SK-MEL-5 (cell line): ENCODE results near the gene OR8J1. TPM values are rescaled to one million over a fixed set of nuclear protein-coding genes. Genes with fewer than 3 reads are reported as not detected.
"Not testable (repeated sequence)": the region's sequence is repeated elsewhere in the genome, so short reads cannot be mapped to it uniquely, and the experiment has no call there.

Experiments
- DNase-seq: peaks from one replicate; pipeline ENCODE4 v3.0.0-alpha.2; 2016; ENCODE audit warnings: low read depth, low spot score
- in situ Hi-C: cut with HindIII; loops from 2 replicates; pipeline ENCODE4 v1.10.0; 2016; ENCODE audit warnings: low sequenced_read_pairs, high pct_unique_total_duplicates, low pct_unique_long_range_greater_than_20kb
- polyA plus RNA-seq, 2 experiments: library from polyadenylated mRNA; depleted of rRNA; stranded (reverse); fragments of >200 nt; gene quantifications; 2 replicates each; pipeline ENCODE4 v1.2.3, GENCODE V29; 2015
- total RNA-seq: library from RNA; depleted of rRNA; stranded (reverse); fragments of >200 nt; shearing (Covaris generic); gene quantifications from 2 replicates; pipeline ENCODE4 v1.2.3, GENCODE V29; 2014; rRNA removed

The OR8J1 gene, protein sequence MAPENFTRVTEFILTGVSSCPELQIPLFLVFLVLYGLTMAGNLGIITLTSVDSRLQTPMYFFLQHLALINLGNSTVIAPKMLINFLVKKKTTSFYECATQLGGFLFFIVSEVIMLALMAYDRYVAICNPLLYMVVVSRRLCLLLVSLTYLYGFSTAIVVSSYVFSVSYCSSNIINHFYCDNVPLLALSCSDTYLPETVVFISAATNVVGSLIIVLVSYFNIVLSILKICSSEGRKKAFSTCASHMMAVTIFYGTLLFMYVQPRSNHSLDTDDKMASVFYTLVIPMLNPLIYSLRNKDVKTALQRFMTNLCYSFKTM
- not detected in 2 replicates for total RNA-seq
- not detected in 2 replicates for polyA plus RNA-seq (2015; cell fraction: cytosol; rRNA removed)
- polyA plus RNA-seq (2015; cell fraction: nucleus; rRNA removed): not detected in 2 replicates

DNA sequence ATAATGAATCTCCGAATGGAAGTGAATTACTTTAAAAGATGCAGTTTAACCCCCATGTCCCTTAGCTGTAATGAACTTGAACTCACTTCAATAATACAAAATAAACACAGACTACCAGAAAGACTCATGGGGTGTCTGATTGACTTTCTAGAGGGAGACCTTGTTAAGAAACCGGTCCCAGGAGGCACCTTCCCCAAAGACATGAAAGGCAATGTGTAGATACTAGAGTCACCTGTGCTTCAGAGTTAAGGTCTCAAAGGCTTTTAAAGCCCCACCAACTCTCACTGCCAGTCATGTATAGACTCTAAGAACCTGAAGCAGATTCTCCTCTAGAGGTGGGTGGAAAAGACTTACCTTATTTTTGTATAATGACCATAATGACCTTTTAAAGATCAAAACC, at the start of gene OR8J1:
TSS of gene OR8J1 (plus strand) at position 301 of the 400 bp plus-strand sequence. CDS start 5,956 bp downstream, outside the sequence.
- in situ Hi-C loops: no loop called here
- DNase-seq: no peak

DNA sequence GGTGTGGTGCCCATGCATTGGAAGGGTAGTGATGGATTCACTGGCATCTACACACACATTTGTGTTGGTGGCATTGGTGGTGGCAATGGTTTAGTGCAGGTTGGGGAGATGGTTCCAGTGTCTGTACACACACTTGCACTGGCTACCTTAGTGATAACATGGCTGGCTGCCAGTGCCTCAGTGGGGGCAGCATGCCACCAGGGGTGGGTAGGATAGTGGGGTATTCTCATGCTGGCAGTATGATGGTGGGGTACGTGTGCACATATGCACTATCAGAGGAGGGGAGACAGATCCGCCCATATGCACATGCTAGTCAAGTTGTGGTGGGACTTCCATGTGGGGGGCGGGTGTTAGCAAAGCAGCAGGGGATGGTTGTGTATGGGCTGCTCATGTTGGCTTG, 46.3 kb upstream of the OR8J1 start:
- in situ Hi-C loops: no loop called here
- DNase-seq: no peak

DNA sequence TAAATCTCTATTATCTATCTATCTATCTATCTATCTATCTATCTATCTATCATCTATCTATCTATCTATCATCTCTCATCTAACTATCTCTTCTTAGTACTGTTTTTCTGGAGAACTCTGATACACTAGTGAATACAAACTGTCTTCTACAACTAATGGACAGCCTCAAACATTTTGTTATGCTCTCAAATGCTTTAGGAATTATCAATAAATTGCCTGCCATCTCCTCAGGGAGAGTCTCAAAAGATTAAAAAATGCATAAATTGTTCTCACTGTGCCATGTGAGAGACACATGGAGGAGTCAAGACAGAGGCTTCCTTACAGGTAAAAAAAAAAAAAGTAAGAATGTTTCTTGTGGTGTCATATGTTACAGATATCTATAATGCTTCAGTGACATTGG, 39.2 kb upstream of the OR8J1 start, which contains the start of gene OR8K3:
TSS of gene OR8K3 (plus strand) at position 301 of the 400 bp plus-strand sequence. CDS start 3,163 bp downstream, outside the sequence.
- DNase-seq: no peak
- in situ Hi-C loops: no loop called here

DNA sequence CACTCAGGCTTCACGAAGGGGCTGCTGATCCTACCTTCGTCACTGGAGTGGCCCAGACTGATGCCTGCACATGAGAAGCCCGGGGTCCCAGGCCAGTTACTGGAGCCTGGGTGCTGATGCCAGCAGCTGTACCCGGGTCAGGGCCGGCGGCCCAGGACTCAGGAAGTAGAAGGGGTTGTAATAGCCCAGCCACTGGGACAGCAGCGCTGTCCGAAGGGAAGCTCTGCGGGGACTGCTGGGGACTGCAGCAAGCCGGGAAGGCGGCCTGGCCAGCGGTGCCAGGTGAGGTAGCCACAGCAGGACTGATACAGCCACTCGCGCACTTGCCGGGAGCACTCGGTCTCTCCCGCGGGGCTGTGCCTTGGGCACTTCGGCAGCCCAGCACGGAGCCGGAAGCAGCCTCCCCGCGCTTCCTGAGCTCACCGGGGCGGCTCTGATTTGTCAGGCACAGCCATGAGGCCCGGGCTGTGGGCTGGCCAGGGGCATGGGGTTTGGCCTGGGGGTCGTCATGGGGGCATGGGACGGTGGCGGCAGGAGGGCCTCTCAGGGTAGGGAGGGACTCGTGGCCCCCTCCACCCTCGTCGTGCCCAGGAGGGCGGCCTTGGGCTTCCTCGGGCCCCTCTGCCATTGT, 22.1 kb upstream of the OR8J1 start:
- DNase-seq: no peak
- in situ Hi-C loops: no loop called here

DNA sequence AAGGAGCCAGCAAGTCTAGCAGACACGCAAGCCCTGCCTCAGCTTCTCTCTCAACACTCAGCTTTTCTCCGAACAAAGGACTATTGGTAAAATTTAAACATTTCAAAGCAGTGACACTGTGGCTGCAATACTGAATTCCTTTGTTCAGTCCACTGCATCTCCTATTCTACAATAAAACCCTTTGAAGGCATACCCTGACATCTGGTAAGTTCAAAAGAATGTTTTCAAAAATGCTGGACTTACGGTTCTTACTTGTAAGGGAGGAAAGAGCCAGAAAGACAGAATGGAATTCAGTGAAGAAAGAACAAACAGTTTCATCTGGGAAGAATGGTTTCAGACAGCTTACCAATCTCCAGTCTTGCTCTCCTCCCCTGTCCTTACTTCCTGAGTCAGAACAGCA, 20.9 kb upstream of the OR8J1 start:
- DNase-seq: peak; percentile 29
- in situ Hi-C loops: no loop called here

DNA sequence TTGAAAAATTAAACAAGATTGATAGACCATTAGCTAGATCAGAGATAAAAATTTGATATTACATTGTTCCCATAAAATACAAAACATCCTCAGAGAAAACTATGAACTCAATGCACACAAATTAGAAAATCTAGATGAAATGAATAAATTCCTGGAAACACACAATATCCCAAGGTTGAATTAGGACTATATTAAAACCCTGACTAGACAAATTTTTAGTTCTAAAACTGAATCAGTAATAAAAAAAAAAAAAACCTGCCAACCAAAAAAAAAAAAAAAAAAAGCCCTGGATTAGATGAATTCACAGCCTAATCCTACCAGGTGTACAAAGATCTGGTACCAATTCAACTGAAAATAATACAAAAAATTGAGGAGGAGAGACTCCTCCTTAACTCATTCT, 13.8 kb upstream of the OR8J1 start:
- in situ Hi-C loops: no loop called here

DNA sequence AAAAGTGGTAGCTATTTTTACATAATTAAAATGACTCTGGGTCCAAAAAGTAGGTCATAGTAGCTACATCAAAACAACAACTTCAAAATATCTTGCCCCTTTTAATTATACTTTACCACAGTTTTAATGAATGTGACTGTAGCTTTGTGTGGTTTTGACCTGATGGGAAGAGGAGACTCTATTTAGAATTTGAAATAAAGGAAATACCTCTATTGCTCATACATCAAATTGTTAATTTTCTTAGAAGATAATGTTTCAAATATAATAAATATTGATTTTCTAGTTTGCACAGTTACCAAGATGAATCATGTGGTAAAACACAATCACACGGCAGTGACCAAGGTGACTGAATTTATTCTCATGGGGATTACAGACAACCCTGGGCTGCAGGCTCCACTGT, 8.4 kb upstream of the OR8J1 start, which contains the start of gene OR8K1:
TSS of gene OR8K1 (plus strand) at position 301 of the 400 bp plus-strand sequence. CDS start at position 301, 0 bp downstream.
- in situ Hi-C loops: no loop called here
- DNase-seq: no peak

More for the DNA sequence above, 13.8 kb upstream of the OR8J1 start:
- DNase-seq: no peak

DNA sequence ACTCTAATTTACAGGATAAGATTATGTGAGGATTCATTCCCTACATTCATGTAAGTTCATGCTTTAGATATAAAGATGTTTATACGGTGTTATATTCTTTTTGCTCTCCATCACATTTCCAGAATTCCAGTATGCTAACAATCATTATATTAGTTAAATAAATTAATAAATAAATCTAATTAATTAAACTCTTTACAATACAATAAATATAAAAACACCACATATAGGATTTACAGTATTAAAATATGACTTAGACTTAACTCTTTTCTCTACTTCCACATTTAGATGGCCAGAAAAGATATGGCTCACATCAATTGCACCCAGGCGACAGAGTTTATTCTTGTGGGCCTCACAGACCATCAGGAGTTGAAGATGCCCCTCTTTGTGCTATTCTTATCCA, 21.2 kb downstream of the OR8J1 start, which contains the start of gene OR8U1:
TSS of gene OR8U1 (plus strand) at position 301 of the 400 bp plus-strand sequence. CDS start at position 301, 0 bp downstream.
- no peak for DNase-seq
- in situ Hi-C loops: no loop called here

DNA sequence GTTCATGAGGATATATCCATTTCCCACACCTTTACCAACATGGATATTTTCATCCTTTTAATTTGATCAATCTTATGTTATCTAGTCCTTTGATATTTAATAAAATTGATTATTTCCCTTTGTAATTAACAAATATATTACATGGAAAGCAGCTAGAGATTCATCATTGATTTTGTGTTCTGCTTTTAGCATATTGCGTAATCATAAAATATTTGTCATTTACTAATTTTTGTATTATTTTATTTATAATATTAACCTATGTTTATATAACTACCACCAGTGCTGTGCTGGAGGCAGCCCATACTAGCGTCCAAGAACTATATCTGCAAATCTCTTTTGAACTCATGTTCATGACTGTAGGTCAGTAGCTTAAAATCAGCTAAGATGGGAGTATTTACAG, 26.0 kb downstream of the OR8J1 start:
- in situ Hi-C loops: no loop called here

DNA sequence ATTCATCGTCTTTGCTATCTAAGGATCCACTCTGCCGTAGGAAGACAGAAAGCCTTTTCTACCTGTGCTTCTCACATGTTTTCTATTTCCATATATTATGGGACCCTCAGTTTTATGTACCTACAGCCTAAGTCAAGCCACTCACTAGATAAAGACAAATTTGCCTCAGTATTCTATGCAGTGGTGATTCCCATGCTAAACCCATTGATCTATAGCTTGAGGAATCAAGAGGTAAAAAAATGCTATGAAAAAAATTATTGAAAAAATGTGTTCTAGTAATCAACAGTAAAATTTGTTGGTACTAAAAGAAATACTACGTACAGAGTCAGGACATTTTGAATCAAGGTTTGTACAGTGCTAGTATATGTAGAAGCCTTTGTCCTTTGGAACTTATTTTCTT, 40.3 kb downstream of the OR8J1 start:
- in situ Hi-C loops: no loop called here
- no peak for DNase-seq

More for the DNA sequence above, 26.0 kb downstream of the OR8J1 start:
- no peak for DNase-seq

DNA sequence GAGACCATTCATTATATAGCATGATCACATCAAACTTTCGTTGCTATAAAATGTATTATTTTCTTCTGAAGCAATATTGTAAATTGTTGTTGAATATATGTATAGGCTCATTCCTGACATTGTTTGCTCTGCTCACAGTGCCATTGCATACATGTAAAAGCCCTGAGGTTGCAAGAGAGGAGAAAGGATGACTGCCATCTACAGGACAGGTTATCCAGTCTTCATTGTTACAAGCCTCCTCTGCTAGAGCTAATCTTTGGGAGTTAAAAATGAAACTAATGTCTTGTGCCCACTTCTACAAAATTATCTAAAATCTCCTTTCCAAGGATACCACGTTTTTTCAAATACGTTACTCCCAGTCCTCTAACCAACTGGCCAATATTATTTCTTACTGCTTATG, 42.0 kb downstream of the OR8J1 start:
- in situ Hi-C loops: no loop called here
- peak; percentile 44 for DNase-seq

DNA sequence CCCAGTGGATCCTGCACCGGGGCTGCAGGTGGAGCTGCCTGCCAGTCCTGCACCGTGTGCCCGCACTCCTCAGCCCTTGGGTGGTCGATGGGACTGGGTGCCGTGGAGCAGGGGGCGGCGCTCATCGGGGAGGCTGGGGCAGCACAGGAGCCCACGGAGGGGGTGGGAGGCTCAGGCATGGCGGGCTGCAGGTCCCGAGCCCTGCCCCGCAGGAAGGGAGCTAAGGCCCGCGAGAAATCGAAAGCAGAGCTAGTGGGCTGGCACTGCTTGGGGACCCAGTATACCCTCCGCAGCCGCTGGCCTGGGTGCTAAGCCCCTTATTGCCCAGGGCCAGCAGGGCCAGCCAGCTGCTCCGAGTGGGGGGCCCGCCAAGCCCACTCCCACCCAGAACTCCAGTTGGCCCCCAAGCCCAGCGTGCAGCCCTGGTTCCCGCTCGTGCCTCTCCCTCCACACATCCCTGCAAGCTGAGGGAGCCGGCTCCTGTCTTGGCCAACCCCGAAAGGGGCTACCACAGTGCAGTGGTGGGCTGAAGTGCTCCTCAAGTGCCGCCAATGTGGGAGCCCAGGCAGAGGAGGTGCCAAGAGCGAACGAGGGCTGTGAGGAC, 47.9 kb downstream of the OR8J1 start:
- in situ Hi-C loops, DNase-seq: not testable (repeated sequence)

DNA sequence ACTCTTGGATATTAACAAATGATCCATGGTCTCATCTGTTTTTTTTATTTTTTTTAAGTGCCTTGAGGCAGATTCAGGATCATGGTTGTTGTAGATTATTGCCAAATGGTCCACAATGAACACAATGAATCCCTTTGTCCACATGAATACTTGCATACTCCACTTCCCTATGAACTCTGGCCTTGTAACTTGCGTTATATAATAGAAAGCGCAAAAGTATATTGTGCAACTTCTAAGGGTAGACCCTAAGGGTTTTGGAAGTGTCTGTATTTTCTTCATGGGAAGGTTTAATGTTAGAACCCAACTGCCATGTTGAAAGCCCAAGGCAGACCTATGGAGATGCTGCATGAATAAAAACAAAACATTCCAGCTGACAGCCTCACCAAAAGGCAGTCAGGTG, 50.3 kb downstream of the OR8J1 start:
- in situ Hi-C loops: no loop called here
- peak; percentile 96 for DNase-seq

DNA sequence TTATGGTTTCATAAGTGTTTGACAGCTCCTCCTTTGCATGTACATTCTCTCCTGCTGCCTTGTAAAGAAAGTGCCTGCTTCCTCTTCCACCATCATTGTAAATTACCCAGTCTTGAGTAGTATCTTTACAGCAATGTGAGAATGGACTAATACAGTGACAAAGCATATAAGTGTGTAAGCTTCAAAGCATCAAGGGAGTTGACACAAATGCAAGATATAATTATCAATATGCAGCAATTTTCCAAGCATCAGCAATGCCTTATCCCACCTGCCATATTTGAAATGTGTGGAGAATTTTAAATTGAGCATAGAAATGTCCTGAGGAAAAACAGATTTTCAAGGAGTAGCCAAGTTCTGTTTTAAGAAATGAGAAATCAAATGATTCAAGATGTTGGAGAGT, 56.7 kb downstream of the OR8J1 start:
- in situ Hi-C loops: no loop called here
- no peak for DNase-seq

Other genes with a start within 250 kb of the OR8J1 start
- not detected in 2 replicates for gene OR8H3, start 231.9 kb upstream of the OR8J1 start, total RNA-seq
- not detected in 2 replicates for gene OR8J3, start 214.1 kb upstream of the OR8J1 start, total RNA-seq
- not detected in 2 replicates for gene OR8K5, start 194.0 kb upstream of the OR8J1 start, total RNA-seq
- gene OR5J2, start 177.7 kb upstream of the OR8J1 start, total RNA-seq: 0.82 and 1.0 TPM in 2 replicates
- not detected in 2 replicates for gene OR5T2, start 120.0 kb upstream of the OR8J1 start, total RNA-seq
- gene OR5T3, start 102.0 kb upstream of the OR8J1 start, total RNA-seq: not detected in 2 replicates
- not detected in 2 replicates for gene OR5T1, start 80.1 kb upstream of the OR8J1 start, total RNA-seq
- not detected in 2 replicates for gene OR8H1, start 62.0 kb upstream of the OR8J1 start, total RNA-seq
- not detected in 2 replicates for gene OR8K3, start 39.1 kb upstream of the OR8J1 start, total RNA-seq
- not detected in 2 replicates for gene OR8K1, start 8.3 kb upstream of the OR8J1 start, total RNA-seq
- gene OR8U1, start 21.3 kb downstream of the OR8J1 start, total RNA-seq: not detected in 2 replicates
- gene OR5AL1, start 58.4 kb downstream of the OR8J1 start, total RNA-seq: not detected in 2 replicates
- not detected in 2 replicates for gene OR5M3, start 119.1 kb downstream of the OR8J1 start, total RNA-seq
- gene OR5M8, start 137.1 kb downstream of the OR8J1 start, total RNA-seq: not detected in 2 replicates
- not detected in 2 replicates for gene OR5M11, start 189.0 kb downstream of the OR8J1 start, total RNA-seq
- not detected in 2 replicates for gene OR5M10, start 223.4 kb downstream of the OR8J1 start, total RNA-seq